ENCODE results near the gene ADD1. TPM values are rescaled to one million over a fixed set of nuclear protein-coding genes. Genes with fewer than 3 reads are reported as not detected.

ADD1 gene
- total and polyA plus RNA-seq, 2 of the 13 experiments (the other 11 are each of a cell fraction or from before 2014, with no cell fraction given) = 73.9 to 122 TPM

DNA sequence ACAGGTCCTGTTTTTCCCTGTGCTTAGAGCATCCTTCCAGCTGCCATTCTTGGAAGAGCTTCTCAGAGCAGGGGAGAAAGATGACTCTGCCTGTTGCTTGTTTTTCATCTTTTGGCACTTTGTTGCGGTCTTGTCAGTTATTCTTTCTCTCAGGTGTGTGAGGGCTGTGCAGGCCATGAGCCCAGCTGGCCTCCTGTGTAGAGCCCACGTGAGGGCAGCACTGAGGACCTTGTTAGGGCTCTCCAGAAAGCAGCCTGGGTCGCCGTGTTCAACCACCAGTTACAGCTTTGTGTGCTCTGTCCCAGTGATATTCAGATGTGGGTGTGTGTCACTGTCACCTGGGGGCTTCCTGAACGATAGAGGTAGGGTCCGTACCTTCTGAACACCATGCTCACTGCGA, 66.8 kb downstream of the ADD1 start:
- peaks cover 27 to 69% of the 10 kb centered on the region in 2 experiments for H3K36me3 ChIP-seq (replicated peaks in 1 of 2; ENCODE audit: control insufficient read depth in 1 of 2, insufficient read depth in 2 of 2, low read length in 2 of 2)
- POLR2A ChIA-PET = no interaction called here
- CTCF ChIA-PET (ENCODE audit: low intra/inter-chr PET ratio, low total read pairs) = interaction anchor here (1.0 kb wide), 1 partner anchor 44 kb away, joined by 3 read pairs; no protein-coding TSS in a partner anchor

DNA sequence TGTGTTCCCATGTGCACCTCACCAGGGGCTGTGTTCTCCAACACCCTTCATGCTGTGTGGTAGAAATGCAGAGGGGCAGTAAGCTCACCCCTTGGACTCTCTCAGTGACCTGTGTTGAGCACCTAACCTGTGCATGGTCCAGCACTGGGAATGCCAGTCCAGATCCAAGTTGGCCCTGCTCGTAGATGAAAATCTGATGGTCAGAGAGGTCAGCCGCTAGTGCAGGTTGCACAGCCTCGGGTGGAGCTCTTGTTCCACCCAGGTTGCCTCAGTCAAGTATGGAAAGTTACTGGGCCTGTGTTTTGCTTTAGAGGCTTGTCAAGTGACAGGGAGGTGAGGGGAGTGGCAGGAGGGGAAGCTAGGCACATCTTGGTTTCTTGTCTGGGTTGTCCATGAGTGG, 68.2 kb downstream of the ADD1 start:
- CTCF ChIA-PET (ENCODE audit: low intra/inter-chr PET ratio, low total read pairs) = no interaction called here
- 83% methylated on average over 2 of the region's 3 CpGs for WGBS (ENCODE audit: low lambda C conversion rate)
- peaks cover 4% of the 10 kb centered on the region; the same call in 1 of the 2 replicates for H4K20me1 ChIP-seq (ENCODE audit: insufficient read depth, low read length)
- no peaks in the 10 kb centered on the region for H3K9me3 ChIP-seq (ENCODE audit: low read length)
- TF ChIP-seq ZNF768 (CRISPR knock-in tag; IDR thresholded peaks at IDR 0.05) (peak; percentile 86), ZNF383 (CRISPR knock-in tag; IDR thresholded peaks at IDR 0.05; ENCODE audit: borderline replicate concordance) (no peak)
- FAIRE-seq = no peak
- H3K4me2 ChIP-seq (ENCODE audit: low read depth, low read length) = no peak overlapping the region
- H3K79me2 ChIP-seq (ENCODE audit: insufficient read depth, low read length) = no peaks in the 10 kb centered on the region
- intact Hi-C loops (cut with micrococcal nuclease; ENCODE audit: unreplicated experiment) (no loop called here), in situ Hi-C loops (cut with HindIII; ENCODE audit: extremely low pct_ligation_motif_present, low pct_unique_long_range_greater_than_20kb) (no loop called here)
- no peak for ATAC-seq
- H3K4me1 ChIP-seq (ENCODE audit: insufficient read depth, low read length) = peaks cover 14% of the 10 kb centered on the region
- POLR2A ChIA-PET = no interaction called here
- H2AFZ ChIP-seq (ENCODE audit: low read length) = no peak overlapping the region
- H3K36me3 ChIP-seq (replicated peaks in 1 of 2; ENCODE audit: control insufficient read depth in 1 of 2, insufficient read depth in 2 of 2, low read length in 2 of 2) = peaks cover 21 to 66% of the 10 kb centered on the region in 2 experiments
- H3K4me3 ChIP-seq (replicated peaks in 1 of 3; ENCODE audit: insufficient read depth in 1 of 3, low read depth in 2 of 3, low read length in 3 of 3) = no peak overlapping the region
- no peaks in the 10 kb centered on the region for H3K27me3 ChIP-seq (ENCODE audit: control insufficient read depth in 1 of 2, insufficient read depth in 2 of 2, low read length in 2 of 2)
- H3K27ac ChIP-seq (ENCODE audit: extremely low read length, insufficient read depth, low read length) = no peak overlapping the region
- BruUV-seq (replicated peaks) = no TSS peak
- H3K9ac ChIP-seq (ENCODE audit: insufficient read depth, low read depth, low read length) = no peak overlapping the region
- DNase-seq (ENCODE audit: low spot score) = no peak

More for the DNA sequence above, 66.8 kb downstream of the ADD1 start:
- Histone ChIP-seq H3K4me2 (ENCODE audit: low read depth, low read length) (no peak overlapping the region), H3K27me3 (ENCODE audit: control insufficient read depth in 1 of 2, insufficient read depth in 2 of 2, low read length in 2 of 2) (no peaks in the 10 kb centered on the region), H3K4me1 (ENCODE audit: insufficient read depth, low read length) (peaks cover 14% of the 10 kb centered on the region), H3K4me3 (replicated peaks in 1 of 3; ENCODE audit: insufficient read depth in 1 of 3, low read depth in 2 of 3, low read length in 3 of 3) (no peak overlapping the region), H3K9me3 (ENCODE audit: low read length) (no peaks in the 10 kb centered on the region), H4K20me1 (ENCODE audit: insufficient read depth, low read length) (peaks cover 4% of the 10 kb centered on the region; the same call in 1 of the 2 replicates), H3K79me2 (ENCODE audit: insufficient read depth, low read length) (no peaks in the 10 kb centered on the region), H3K9ac (ENCODE audit: insufficient read depth, low read depth, low read length) (no peak overlapping the region), H3K27ac (ENCODE audit: extremely low read length, insufficient read depth, low read length) (no peak overlapping the region), H2AFZ (ENCODE audit: low read length) (no peak overlapping the region)
- ATAC-seq = peak; percentile 69
- no peak for TF ChIP-seq ZBTB7A (CRISPR knock-in tag; IDR thresholded peaks at IDR 0.05)
- TF ChIP-seq ZNF619 (CRISPR knock-in tag; IDR thresholded peaks at IDR 0.05) = no peak
- TF ChIP-seq, protein P1, sequence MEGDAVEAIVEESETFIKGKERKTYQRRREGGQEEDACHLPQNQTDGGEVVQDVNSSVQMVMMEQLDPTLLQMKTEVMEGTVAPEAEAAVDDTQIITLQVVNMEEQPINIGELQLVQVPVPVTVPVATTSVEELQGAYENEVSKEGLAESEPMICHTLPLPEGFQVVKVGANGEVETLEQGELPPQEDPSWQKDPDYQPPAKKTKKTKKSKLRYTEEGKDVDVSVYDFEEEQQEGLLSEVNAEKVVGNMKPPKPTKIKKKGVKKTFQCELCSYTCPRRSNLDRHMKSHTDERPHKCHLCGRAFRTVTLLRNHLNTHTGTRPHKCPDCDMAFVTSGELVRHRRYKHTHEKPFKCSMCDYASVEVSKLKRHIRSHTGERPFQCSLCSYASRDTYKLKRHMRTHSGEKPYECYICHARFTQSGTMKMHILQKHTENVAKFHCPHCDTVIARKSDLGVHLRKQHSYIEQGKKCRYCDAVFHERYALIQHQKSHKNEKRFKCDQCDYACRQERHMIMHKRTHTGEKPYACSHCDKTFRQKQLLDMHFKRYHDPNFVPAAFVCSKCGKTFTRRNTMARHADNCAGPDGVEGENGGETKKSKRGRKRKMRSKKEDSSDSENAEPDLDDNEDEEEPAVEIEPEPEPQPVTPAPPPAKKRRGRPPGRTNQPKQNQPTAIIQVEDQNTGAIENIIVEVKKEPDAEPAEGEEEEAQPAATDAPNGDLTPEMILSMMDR (CRISPR knock-in tag; IDR thresholded peaks at IDR 0.05) = peak; percentile 32; the same call in 1 of the 2 replicates
- DNase-seq (ENCODE audit: low spot score) = no peak
- 90% methylated on average over 6 of the region's 7 CpGs for WGBS (ENCODE audit: low lambda C conversion rate)
- no TSS peak for BruUV-seq (replicated peaks)
- in situ Hi-C loops (cut with HindIII; ENCODE audit: extremely low pct_ligation_motif_present, low pct_unique_long_range_greater_than_20kb) = no loop called here
- no peak for FAIRE-seq
- intact Hi-C loops (cut with micrococcal nuclease; ENCODE audit: unreplicated experiment) = no loop called here
